GM10266 (cell line): ENCODE results near the gene TMEM44.
A peak's percentile ranks its signal among the peaks of the same experiment; 100 is the strongest.

Source experiments
- DNase-seq: peaks from one replicate; pipeline ENCODE4 v3.0.0; 2012; ENCODE audit errors: extremely low spot score
- CTCF ChIP-seq: IDR thresholded peaks from 2 replicates; pipeline ENCODE4 v1.5.1; 2012; ENCODE audit warnings: mild to moderate bottlenecking, low read depth; ENCODE audit not compliant: control insufficient read depth, insufficient read depth; ENCODE audit errors: missing control alignments

The TMEM44 gene

GRCh38 chr3:194675081-194675640 is 41.9 kb upstream of the TMEM44 start:
- DNase-seq: peak; percentile 48

GRCh38 chr3:194673761-194674160 is 40.5 kb upstream of the TMEM44 start:
- no peak for TF ChIP-seq CTCF
- no peak for DNase-seq

More at GRCh38 chr3:194675081-194675640, 41.9 kb upstream of the TMEM44 start:
- TF ChIP-seq CTCF: no peak

- DNase-seq: no peak
- no peak for TF ChIP-seq CTCF
Measured at GRCh38 chr3:194672876-194673275, 39.7 kb upstream of the TMEM44 start.

GRCh38 chr3:194671900-194672808 is 38.9 kb upstream of the TMEM44 start, which contains the start of gene LSG1:
TSS of gene LSG1 (minus strand) at chr3:194672191. CDS start at chr3:194672162, 29 bp downstream.
- DNase-seq: peak; percentile 86
- TF ChIP-seq CTCF: peak; percentile 5

- peak; percentile 57 for DNase-seq
- peak; percentile 70 for TF ChIP-seq CTCF
Measured at GRCh38 chr3:194671511-194671899, 38.3 kb upstream of the TMEM44 start.

GRCh38 chr3:194667363-194667762 is 34.1 kb upstream of the TMEM44 start:
- DNase-seq: no peak
- TF ChIP-seq CTCF: no peak

GRCh38 chr3:194664857-194665256 is 31.6 kb upstream of the TMEM44 start:
- no peak for TF ChIP-seq CTCF
- DNase-seq: no peak
